Measurements from ENCODE around the gene SURF2. TPM values are rescaled to one million over a fixed set of nuclear protein-coding genes. Genes with fewer than 3 reads are reported as not detected.
"Not testable (repeated sequence)": the region's sequence is repeated elsewhere in the genome, so short reads cannot be mapped to it uniquely, and the experiment has no call there.

SURF2 gene
- polyA plus RNA-seq, 3 donors, result 23.1 to 28.2 (median 26.4) TPM

GRCh38 chr9:133333011-133333410, 23.3 kb upstream of the SURF2 start:
- no peak for DNase-seq

GRCh38 chr9:133333566-133333965, 22.8 kb upstream of the SURF2 start:
- DNase-seq, result no peak

- DNase-seq, result no peak
Observed at GRCh38 chr9:133334161-133334560, 22.2 kb upstream of the SURF2 start.

GRCh38 chr9:133334888-133335287, 21.5 kb upstream of the SURF2 start:
- not testable (repeated sequence) for DNase-seq

GRCh38 chr9:133335924-133336811, 20.2 kb upstream of the SURF2 start, which contains the start of gene SURF6:
SURF6 (minus strand) TSS chr9:133336188; CDS start chr9:133336132, 56 bp downstream.
- peak; percentile 89 for DNase-seq

GRCh38 chr9:133339641-133340040, 16.7 kb upstream of the SURF2 start:
- DNase-seq, result no peak

GRCh38 chr9:133340256-133340655, 16.1 kb upstream of the SURF2 start:
- no peak for DNase-seq

GRCh38 chr9:133340916-133341315, 15.4 kb upstream of the SURF2 start:
- no peak for DNase-seq

- no peak for DNase-seq
Observed at GRCh38 chr9:133341369-133342068, 14.8 kb upstream of the SURF2 start.

GRCh38 chr9:133342069-133342406, 14.3 kb upstream of the SURF2 start:
- no peak for DNase-seq

- DNase-seq, result no peak
Observed at GRCh38 chr9:133342570-133342969, 13.8 kb upstream of the SURF2 start.

GRCh38 chr9:133344071-133344470, 12.3 kb upstream of the SURF2 start:
- no peak for DNase-seq

- DNase-seq, result no peak
Observed at GRCh38 chr9:133344979-133345378, 11.4 kb upstream of the SURF2 start.

- no peak for DNase-seq
Observed at GRCh38 chr9:133345596-133345995, 10.8 kb upstream of the SURF2 start.

GRCh38 chr9:133346021-133346785, 10.1 kb upstream of the SURF2 start:
- DNase-seq, result no peak

- no peak for DNase-seq
Observed at GRCh38 chr9:133347515-133347984, 8.8 kb upstream of the SURF2 start.

- DNase-seq, result peak; percentile 97
Observed at GRCh38 chr9:133347985-133348717, 8.2 kb upstream of the SURF2 start, which contains the start of the genes MED22 and RPL7A. MED22 (minus strand) TSS chr9:133348131; CDS start chr9:133346662, 1,469 bp downstream. RPL7A (plus strand) TSS chr9:133348218; CDS start chr9:133348244, 26 bp downstream.

- DNase-seq, result no peak
Observed at GRCh38 chr9:133348718-133349573, 7.4 kb upstream of the SURF2 start.

- no peak for DNase-seq
Observed at GRCh38 chr9:133349965-133350616, 6.3 kb upstream of the SURF2 start.

- DNase-seq, result no peak
Observed at GRCh38 chr9:133351526-133351907, 4.8 kb upstream of the SURF2 start.
